IMR-90 (cell line): ENCODE results near the gene RUNX2. TPM values are rescaled to one million over a fixed set of nuclear protein-coding genes. Genes with fewer than 3 reads are reported as not detected.

Source experiments
- ATAC-seq: fragments of 200-7000 bp; cut with Tn5 transposase; 2 replicates; pipeline ENCODE4 v1.9.1; 2020; ENCODE audit warnings: low read depth, mild to moderate bottlenecking, moderate library complexity
- BruUV-seq: library from RNA; stranded (reverse); fragments of 400-500 nt; replicated peaks from 2 replicates; lab custom pipeline; 2021; lab: Mats Ljungman, UMichigan
- CTCF ChIA-PET: fragments of 300-600 bp; formaldehyde crosslinking; extraction: SDS; loops from one replicate; lab custom pipeline; 2021; ENCODE audit warnings: antibody characterized with exemption; lab: Yijun Ruan, JAX
- POLR2A ChIA-PET: fragments of 300-600 bp; sonication (Branson Sonifier 250); formaldehyde crosslinking; loops from one replicate; lab custom pipeline; 2022; ENCODE audit warnings: antibody characterized with exemption; ENCODE audit not compliant: unreplicated experiment; lab: Charles Lee
- DNase-seq: peaks from one replicate; pipeline ENCODE4 v3.0.0; 2013
- H2AFZ ChIP-seq: replicated peaks from 2 replicates; pipeline ENCODE3; 2013; ENCODE audit warnings: low read length, mild to moderate bottlenecking; ENCODE audit not compliant: poor library complexity
- H2AK5ac ChIP-seq: 2 replicates; pipeline ENCODE4 v1.6.1; 2013; ENCODE audit warnings: low read depth, low read length, inconsistent platforms
- H2AK9ac ChIP-seq: replicated peaks from 2 replicates; pipeline ENCODE3; 2013; ENCODE audit warnings: mild to moderate bottlenecking, low read depth, low read length, moderate library complexity; ENCODE audit not compliant: poor library complexity
- H2BK120ac ChIP-seq: 2 replicates; pipeline ENCODE4 v1.6.1; 2013; ENCODE audit warnings: low read depth, low read length, inconsistent platforms
- H2BK15ac ChIP-seq: 3 replicates; pipeline ENCODE4 v1.6.1; 2013; ENCODE audit warnings: low read depth, low read length, inconsistent platforms
- H2BK20ac ChIP-seq: 2 replicates; pipeline ENCODE4 v1.6.1; 2013; ENCODE audit warnings: low read depth, mild to moderate bottlenecking, inconsistent platforms, low read length, moderate library complexity
- H2BK5ac ChIP-seq: 2 replicates; pipeline ENCODE4 v1.6.1; 2013; ENCODE audit warnings: mild to moderate bottlenecking, low read depth, low read length, inconsistent platforms; ENCODE audit not compliant: poor library complexity, severe bottlenecking
- H3K14ac ChIP-seq: replicated peaks from 2 replicates; pipeline ENCODE4 v1.6.1; 2013; ENCODE audit warnings: low read depth, low read length, inconsistent platforms
- H3K18ac ChIP-seq: 2 replicates; pipeline ENCODE4 v1.6.1; 2013; ENCODE audit warnings: low read depth, low read length, control low read depth
- H3K23ac ChIP-seq: 2 replicates; pipeline ENCODE4 v1.6.1; 2013; ENCODE audit warnings: low read depth, low read length, inconsistent platforms
- H3K27ac ChIP-seq: 2 replicates; pipeline ENCODE4 v1.5.1; 2013; ENCODE audit warnings: mild to moderate bottlenecking, control low read depth, low read length; ENCODE audit not compliant: insufficient read depth
- H3K27me3 ChIP-seq: 2 replicates; pipeline ENCODE4 v1.6.1; 2013; ENCODE audit warnings: low read length; ENCODE audit not compliant: control insufficient read depth, insufficient read depth
- H3K36me3 ChIP-seq: 2 replicates; pipeline ENCODE4 v1.6.1; 2013; ENCODE audit warnings: low read length, mixed read lengths; ENCODE audit not compliant: control insufficient read depth, insufficient read depth
- H3K4ac ChIP-seq: 2 replicates; pipeline ENCODE4 v1.6.1; 2013; ENCODE audit warnings: low read depth, low read length, inconsistent platforms
- H3K4me1 ChIP-seq: 2 replicates; pipeline ENCODE4 v1.6.1; 2013; ENCODE audit warnings: low read length, mixed read lengths; ENCODE audit not compliant: control insufficient read depth, insufficient read depth
- H3K4me2 ChIP-seq: 2 replicates; pipeline ENCODE4 v1.6.1; 2013; ENCODE audit warnings: low read depth, mild to moderate bottlenecking, control low read depth, low read length, moderate library complexity
- H3K4me3 ChIP-seq: 2 replicates; pipeline ENCODE4 v1.5.1; 2013; ENCODE audit warnings: low read depth, mild to moderate bottlenecking, control low read depth, low read length, moderate library complexity; ENCODE audit not compliant: insufficient read depth
- H3K56ac ChIP-seq: 2 replicates; pipeline ENCODE4 v1.6.1; 2013; ENCODE audit warnings: low read length, inconsistent platforms; ENCODE audit not compliant: insufficient read depth; ENCODE audit errors: extremely low read depth
- H3K79me1 ChIP-seq, 2 experiments: 2 replicates each; pipeline ENCODE4 v1.6.1; 2013; ENCODE audit warnings: low read length in 2 of 2, inconsistent platforms in 1 of 2, low read depth in 1 of 2
- H3K9ac ChIP-seq: 2 replicates; pipeline ENCODE4 v1.6.1; 2013; ENCODE audit warnings: low read depth, low read length, control low read depth
- H3K9me1 ChIP-seq: 2 replicates; pipeline ENCODE4 v1.6.1; 2013; ENCODE audit warnings: low read length, inconsistent platforms; ENCODE audit not compliant: insufficient read depth
- H3K9me3 ChIP-seq: 2 replicates; pipeline ENCODE4 v1.6.1; 2013; ENCODE audit warnings: low read length; ENCODE audit not compliant: control insufficient read depth, insufficient read depth
- H4K20me1 ChIP-seq: 2 replicates; pipeline ENCODE4 v1.6.1; 2013; ENCODE audit warnings: low read length, inconsistent platforms; ENCODE audit not compliant: insufficient read depth
- H4K5ac ChIP-seq: 2 replicates; pipeline ENCODE4 v1.6.1; 2013; ENCODE audit warnings: mild to moderate bottlenecking, low read depth, low read length, control low read depth
- H4K8ac ChIP-seq, 2 experiments: 2 replicates each; pipeline ENCODE4 v1.6.1; 2013; ENCODE audit warnings: low read depth in 2 of 2, low read length in 2 of 2, control low read depth in 1 of 2, inconsistent platforms in 1 of 2
- H4K91ac ChIP-seq: 2 replicates; pipeline ENCODE4 v1.6.1; 2013; ENCODE audit warnings: low read depth, low read length, inconsistent platforms; ENCODE audit not compliant: insufficient read depth
- MAFK ChIP-seq: IDR thresholded peaks from 2 replicates; pipeline ENCODE4 v1.6.1; 2012; ENCODE audit warnings: low read depth, low read length, improper control_type of control experiment
- MAZ ChIP-seq: IDR thresholded peaks from 2 replicates; pipeline ENCODE4 v1.6.1; 2012; ENCODE audit warnings: low read depth, mild to moderate bottlenecking, low read length, improper control_type of control experiment, moderate library complexity, borderline replicate concordance
- WGBS, 2 experiments: methylation state at CpG; one replicate each; pipeline versions ENCODE4 v1.1.5 to v1.1.7; 2013; ENCODE audit warnings: missing lambda C conversion rate in 2 of 2; ENCODE audit not compliant: insufficient read length in 1 of 2; ENCODE audit errors: extremely low coverage in 2 of 2; 5-methylcytosine and 5-hydroxymethylcytosine counted together
- dilution Hi-C: fragments of 300-500 bp; cut with HindIII; formaldehyde crosslinking; loops from one replicate; pipeline ENCODE4 v1.14.3; 2018; ENCODE audit warnings: low sequenced_read_pairs; ENCODE audit not compliant: unreplicated experiment
- in situ Hi-C: fragments of 300-500 bp; cut with MboI; formaldehyde crosslinking; loops from 3 replicates; pipeline ENCODE4 v1.14.3; 2019; ENCODE audit warnings: low sequenced_read_pairs, inconsistent platforms, mixed read lengths
- intact Hi-C: fragments of 100-400 bp; cut with micrococcal nuclease; formaldehyde crosslinking; loops from 2 replicates; pipeline ENCODE4 v1.10.0; 2022
- polyA plus RNA-seq, 3 experiments: library from polyadenylated mRNA; depleted of rRNA; stranded (reverse); fragments of >200 nt; gene quantifications; 2 replicates each; pipeline ENCODE4 v1.2.3, GENCODE V29; 2012; ENCODE audit warnings: low replicate concordance in 1 of 3
- total RNA-seq: library from RNA; depleted of rRNA; stranded (reverse); fragments of >200 nt; gene quantifications from 2 replicates; pipeline ENCODE4 v1.2.3, GENCODE V29; 2012

Gene RUNX2
- total and polyA plus RNA-seq, 2 of the 4 experiments (the other 2 are of a cell fraction): 2.3 to 4.7 TPM

GRCh38 chr6:45300736-45301135 is 27.4 kb upstream of the RUNX2 start:
- BruUV-seq: no TSS peak
- H2AFZ ChIP-seq: no peak overlapping the region
- H3K79me1 ChIP-seq: peaks cover 0 to 2% of the 10 kb centered on the region in 2 experiments; a peak in 1 of 4 replicates
- H3K4me1 ChIP-seq: no peaks in the 10 kb centered on the region
- intact Hi-C loops (no loop called here), in situ Hi-C loops (no loop called here), dilution Hi-C loops (no loop called here)
- H2AK9ac ChIP-seq: no peak overlapping the region
- H4K8ac ChIP-seq: no peak overlapping the region
- no peak overlapping the region for H2BK5ac ChIP-seq
- no peak overlapping the region for H2BK15ac ChIP-seq
- TF ChIP-seq MAFK (no peak), MAZ (no peak)
- H3K4me2 ChIP-seq: no peak overlapping the region
- no peak overlapping the region for H2AK5ac ChIP-seq
- no peak overlapping the region for H2BK20ac ChIP-seq
- DNase-seq: no peak
- H3K56ac ChIP-seq: no peak overlapping the region
- ATAC-seq: no peak
- H3K4ac ChIP-seq: no peak overlapping the region
- ChIA-PET CTCF (no interaction called here), POLR2A (no interaction called here)
- H4K91ac ChIP-seq: no peak overlapping the region
- H3K23ac ChIP-seq: no peak overlapping the region
- no peaks in the 10 kb centered on the region for H4K20me1 ChIP-seq
- no peak overlapping the region for H3K18ac ChIP-seq
- H3K9me3 ChIP-seq: no peaks in the 10 kb centered on the region
- no peak overlapping the region for H2BK120ac ChIP-seq
- no peak overlapping the region for H3K27ac ChIP-seq
- no peaks in the 10 kb centered on the region for H3K9me1 ChIP-seq
- H4K5ac ChIP-seq: no peak overlapping the region
- H3K4me3 ChIP-seq: no peak overlapping the region
- H3K27me3 ChIP-seq: no peaks in the 10 kb centered on the region
- no peak overlapping the region for H3K9ac ChIP-seq
- no peaks in the 10 kb centered on the region for H3K36me3 ChIP-seq
- WGBS, 2 experiments: no CpG with 5 or more reads among the region's 1 CpG
- H3K14ac ChIP-seq: no peak overlapping the region
